HEK293T (cell line): ENCODE results near the gene SGCB.

Source experiments
- CTCF ChIA-PET: fragments of 350-600 bp; formaldehyde crosslinking; extraction: SDS; loops from one replicate; lab custom pipeline; 2021; ENCODE audit warnings: antibody characterized with exemption, inconsistent platforms; lab: Yijun Ruan, JAX
- POLR2A ChIA-PET: fragments of 350-600 bp; formaldehyde crosslinking; extraction: SDS; loops from one replicate; lab custom pipeline; 2020; ENCODE audit warnings: antibody characterized with exemption, inconsistent platforms; lab: Yijun Ruan, JAX
- DNase-seq: peaks from one replicate; pipeline ENCODE4 v3.0.0; 2012; ENCODE audit warnings: mixed read lengths; ENCODE audit errors: extremely low spot score
- ARNT ChIP-seq: fragments of 450-650 bp; IDR thresholded peaks from 2 replicates; pipeline ENCODE4 v1.6.1; 2017; ENCODE audit warnings: mild to moderate bottlenecking
- BHLHE40 ChIP-seq: fragments of 450-650 bp; IDR thresholded peaks from 2 replicates; pipeline ENCODE4 v1.6.1; 2016; ENCODE audit warnings: mild to moderate bottlenecking, moderate library complexity, borderline replicate concordance
- CTBP1 ChIP-seq: fragments of 450-650 bp; IDR thresholded peaks from 2 replicates; pipeline ENCODE4 v1.6.1; 2016; ENCODE audit warnings: borderline replicate concordance
- ELF4 ChIP-seq: fragments of 450-650 bp; IDR thresholded peaks from 2 replicates; pipeline ENCODE4 v1.6.1; 2017; ENCODE audit warnings: antibody characterized with exemption
- FOXA1 ChIP-seq: fragments of 450-650 bp; IDR thresholded peaks from 2 replicates; pipeline ENCODE4 v1.6.1; 2016; ENCODE audit warnings: mild to moderate bottlenecking
- FOXK2 ChIP-seq: fragments of 450-650 bp; IDR thresholded peaks from 2 replicates; pipeline ENCODE4 v1.6.1; 2016; ENCODE audit warnings: mild to moderate bottlenecking
- FOXM1 ChIP-seq: fragments of 450-650 bp; IDR thresholded peaks from 2 replicates; pipeline ENCODE4 v1.6.1; 2017; ENCODE audit warnings: mild to moderate bottlenecking, borderline replicate concordance
- HDGF ChIP-seq: fragments of 450-650 bp; IDR thresholded peaks from 2 replicates; pipeline ENCODE4 v1.6.1; 2017; ENCODE audit warnings: antibody characterized with exemption, borderline replicate concordance
- L3MBTL2 ChIP-seq: fragments of 450-650 bp; conservative IDR thresholded peaks from 2 replicates; pipeline ENCODE4 v1.6.1; 2016; ENCODE audit warnings: mild to moderate bottlenecking
- LEF1 ChIP-seq: fragments of 450-650 bp; IDR thresholded peaks from 2 replicates; pipeline ENCODE4 v1.6.1; 2017; ENCODE audit warnings: mild to moderate bottlenecking, borderline replicate concordance
- NFRKB ChIP-seq: fragments of 450-650 bp; IDR thresholded peaks from 2 replicates; pipeline ENCODE4 v1.6.1; 2016; ENCODE audit warnings: mild to moderate bottlenecking, moderate library complexity
- PKNOX1 ChIP-seq: fragments of 450-650 bp; IDR thresholded peaks from 2 replicates; pipeline ENCODE4 v1.6.1; 2016
- SP1 ChIP-seq: fragments of 450-650 bp; IDR thresholded peaks from 2 replicates; pipeline ENCODE4 v1.6.1; 2017
- SUZ12 ChIP-seq: fragments of 450-650 bp; IDR thresholded peaks from 2 replicates; pipeline ENCODE4 v1.6.1; 2016; ENCODE audit warnings: mild to moderate bottlenecking
- TARDBP ChIP-seq: fragments of 450-650 bp; IDR thresholded peaks from 2 replicates; pipeline ENCODE4 v1.6.1; 2016
- ZNF384 ChIP-seq: fragments of 450-650 bp; IDR thresholded peaks from 2 replicates; pipeline ENCODE4 v1.6.1; 2016

Gene SGCB

GRCh38 chr4:52049266-52049665, 11.2 kb upstream of the SGCB start:
- DNase-seq: no peak
- TF ChIP-seq FOXA1 (no peak), BHLHE40 (no peak), ELF4 (no peak), TARDBP (no peak), SUZ12 (no peak), CTBP1 (no peak), LEF1 (no peak), ZNF384 (no peak), PKNOX1 (no peak), FOXK2 (no peak), ARNT (no peak), NFRKB (no peak), FOXM1 (no peak), SP1 (no peak), L3MBTL2 (no peak), HDGF (no peak)
- CTCF ChIA-PET: no interaction called here
- POLR2A ChIA-PET: no interaction called here

- ChIA-PET POLR2A (no interaction called here), CTCF (no interaction called here)
- TF ChIP-seq SUZ12 (no peak), FOXM1 (no peak), FOXA1 (no peak), TARDBP (no peak), CTBP1 (no peak), ELF4 (no peak), FOXK2 (no peak), NFRKB (no peak), ZNF384 (no peak), BHLHE40 (no peak), L3MBTL2 (no peak), HDGF (no peak), SP1 (no peak), PKNOX1 (no peak), LEF1 (no peak), ARNT (no peak)
- no peak for DNase-seq
These were observed 6.9 kb upstream of the SGCB start for GRCh38 chr4:52045028-52045427.

GRCh38 chr4:52037689-52038102, 403 bp downstream of the SGCB start:
- CTCF ChIA-PET: no interaction called here
- DNase-seq: peak; percentile 42
- POLR2A ChIA-PET: interaction anchor here (1.0 to 2.0 kb wide), 4 partner anchors 14 to 695 kb away, joined by 3 to 6 read pairs (median 4); partner anchors contain the start of genes DCUN1D4 and SPATA18
- no peak for TF ChIP-seq BHLHE40
- TF ChIP-seq PKNOX1: no peak
- TF ChIP-seq LEF1: no peak
- no peak for TF ChIP-seq SUZ12
- no peak for TF ChIP-seq FOXK2
- no peak for TF ChIP-seq CTBP1
- TF ChIP-seq TARDBP: no peak
- TF ChIP-seq HDGF: no peak
- no peak for TF ChIP-seq L3MBTL2
- TF ChIP-seq FOXA1: no peak
- no peak for TF ChIP-seq FOXM1
- no peak for TF ChIP-seq ELF4
- TF ChIP-seq NFRKB: no peak
- TF ChIP-seq ZNF384: no peak
- no peak for TF ChIP-seq ARNT
- TF ChIP-seq SP1: no peak

- ChIA-PET CTCF (no interaction called here), POLR2A (interaction anchor here (1.3 to 2.0 kb wide), 2 partner anchors 15 to 194 kb away, joined by 4 to 6 read pairs; partner anchors contain the start of genes DCUN1D4 and SPATA18)
- DNase-seq: no peak
- TF ChIP-seq FOXA1: no peak
- TF ChIP-seq ELF4: no peak
- no peak for TF ChIP-seq HDGF
- TF ChIP-seq TARDBP: no peak
- no peak for TF ChIP-seq BHLHE40
- no peak for TF ChIP-seq SP1
- no peak for TF ChIP-seq ARNT
- TF ChIP-seq ZNF384: no peak
- no peak for TF ChIP-seq FOXK2
- no peak for TF ChIP-seq NFRKB
- no peak for TF ChIP-seq L3MBTL2
- no peak for TF ChIP-seq LEF1
- no peak for TF ChIP-seq CTBP1
- no peak for TF ChIP-seq SUZ12
- no peak for TF ChIP-seq PKNOX1
These were observed 1.1 kb downstream of the SGCB start for GRCh38 chr4:52036886-52037530.

- no peak for DNase-seq
- POLR2A ChIA-PET: no interaction called here
- CTCF ChIA-PET: no interaction called here
- TF ChIP-seq HDGF (no peak), PKNOX1 (no peak), FOXM1 (no peak), BHLHE40 (no peak), SUZ12 (no peak), FOXK2 (no peak), NFRKB (no peak), SP1 (no peak), ARNT (no peak), CTBP1 (no peak), FOXA1 (no peak), ELF4 (no peak), LEF1 (no peak), TARDBP (no peak), L3MBTL2 (no peak), ZNF384 (no peak)
These were observed 2.9 kb downstream of the SGCB start for GRCh38 chr4:52035190-52035589.
